EL (cell line): ENCODE measurements around the gene SIAH3.

Experiments
- DNase-seq: peaks from one replicate; pipeline ENCODE4 v3.0.0-alpha.2; 2016

Gene SIAH3

GRCh38 chr13:45861322-45861721 is 9.8 kb upstream of the SIAH3 start:
- DNase-seq: peak; percentile 29

DNA sequence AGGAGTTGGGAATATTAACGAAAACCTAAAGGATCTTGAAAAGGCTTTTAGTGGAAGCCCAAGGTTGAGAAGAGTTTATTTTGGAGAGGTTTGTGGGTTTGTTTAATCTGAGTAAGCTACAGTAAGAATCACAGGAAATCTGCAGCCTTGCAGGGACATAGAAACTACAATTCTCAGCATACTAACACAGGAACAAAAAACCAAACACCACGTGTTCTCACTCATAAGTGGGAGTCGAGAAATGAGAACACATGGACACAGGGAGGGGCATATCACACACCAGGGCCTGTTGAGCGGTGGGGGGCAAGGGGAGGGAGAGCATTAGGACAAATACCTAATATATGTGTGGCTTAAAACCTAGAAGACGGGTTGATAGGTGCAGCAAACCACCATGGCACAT is 8.7 kb upstream of the SIAH3 start:
- no peak for DNase-seq

GRCh38 chr13:45859705-45860104 is 8.2 kb upstream of the SIAH3 start:
- DNase-seq: no peak

DNA sequence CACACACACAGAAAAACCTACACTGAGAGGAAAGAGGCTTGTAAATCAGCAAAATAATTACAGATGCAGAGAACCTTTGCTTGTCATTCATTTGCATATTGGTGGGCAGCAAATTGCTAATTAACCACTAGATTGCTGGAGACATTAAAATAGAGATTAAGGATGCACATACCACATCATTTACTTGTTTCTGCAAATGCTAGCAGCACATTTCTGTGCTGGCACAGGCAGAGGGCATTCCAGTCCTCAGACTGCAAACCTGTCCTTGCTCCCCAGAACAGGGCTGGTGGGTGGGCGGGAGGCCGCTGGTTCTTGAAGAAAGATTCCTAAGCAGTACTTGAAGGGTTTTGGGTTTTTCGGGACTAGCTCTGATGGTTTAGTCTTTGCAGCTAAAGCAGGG is 941 bp upstream of the SIAH3 start:
- no peak for DNase-seq

DNA sequence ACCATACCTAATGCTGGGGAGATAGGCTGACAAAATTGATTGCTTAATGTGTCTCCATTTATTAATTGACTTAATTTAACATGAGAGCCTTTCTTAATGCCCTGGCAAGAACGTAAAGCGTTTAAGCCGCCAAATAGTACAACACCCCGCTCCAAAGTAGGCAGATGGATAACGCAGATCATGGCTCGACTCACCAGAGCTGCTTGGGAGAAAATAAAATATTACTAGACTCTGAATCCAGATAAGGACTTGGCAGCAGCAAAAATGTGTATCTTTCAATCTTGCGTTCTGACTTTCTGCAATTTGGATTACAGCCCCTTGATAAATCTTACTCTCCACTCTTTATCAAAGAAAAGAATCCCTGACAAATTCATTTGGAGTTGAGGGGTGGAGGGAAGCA is 403 bp upstream of the SIAH3 start:
- no peak for DNase-seq

GRCh38 chr13:45850027-45850613 is 1.4 kb downstream of the SIAH3 start:
- no peak for DNase-seq

GRCh38 chr13:45849408-45849807 is 2.1 kb downstream of the SIAH3 start:
- no peak for DNase-seq

DNA sequence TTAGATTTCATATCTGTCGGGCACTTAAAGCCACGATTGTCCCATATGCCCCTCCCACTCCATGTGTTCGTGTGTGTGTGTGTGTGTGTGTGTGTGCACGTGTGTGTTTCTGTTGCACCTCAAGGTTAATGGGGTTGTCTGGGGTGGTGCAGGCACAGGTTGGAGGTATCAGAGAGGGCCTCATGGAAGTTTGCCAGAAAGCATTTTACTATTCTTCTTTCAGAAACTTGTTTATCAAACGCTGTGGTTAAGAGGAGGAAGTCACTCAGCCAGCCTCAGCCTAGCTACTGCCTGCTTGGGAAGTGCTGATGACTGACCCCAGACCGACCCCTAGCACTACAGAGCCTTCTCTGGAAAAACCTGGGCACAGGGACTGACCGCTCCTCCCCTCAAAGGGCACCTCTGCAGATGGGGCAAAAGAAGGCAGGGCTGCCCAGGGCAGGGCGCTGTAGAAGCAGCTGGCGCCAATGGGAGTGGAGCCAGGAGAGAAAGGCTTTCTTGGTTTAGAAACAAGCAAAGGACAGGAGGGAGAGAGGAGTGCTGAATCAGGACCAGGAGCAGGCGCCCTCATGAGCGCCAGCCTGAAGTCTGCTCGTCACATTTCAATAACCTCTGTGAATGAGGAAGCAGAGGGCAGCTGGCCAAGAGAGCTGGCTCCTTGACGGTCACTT is 3.9 kb downstream of the SIAH3 start:
- no peak for DNase-seq

GRCh38 chr13:45846681-45847080 is 4.9 kb downstream of the SIAH3 start:
- no peak for DNase-seq

- no peak for DNase-seq
Measured at GRCh38 chr13:45838171-45838745, 13.3 kb downstream of the SIAH3 start.

DNA sequence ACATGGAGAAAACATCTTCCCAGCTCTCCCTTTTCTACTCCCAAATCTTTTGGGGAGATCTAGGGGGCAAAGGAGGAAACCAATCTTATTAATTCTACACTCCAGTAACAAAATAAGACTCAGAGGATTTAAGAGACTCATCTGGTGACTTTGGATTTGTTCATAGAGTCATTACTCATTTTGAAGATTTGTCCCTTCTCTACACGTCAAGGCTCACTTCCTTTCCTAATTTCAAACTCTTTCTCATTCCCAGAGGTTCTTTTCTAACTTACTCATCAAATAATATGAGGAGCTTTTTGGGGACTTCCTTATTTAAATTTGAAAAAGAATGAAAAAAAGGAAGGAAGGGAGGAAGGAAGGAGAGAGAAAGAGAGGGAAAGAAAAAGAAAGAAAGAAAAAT is 14.4 kb downstream of the SIAH3 start:
- DNase-seq: no peak

DNA sequence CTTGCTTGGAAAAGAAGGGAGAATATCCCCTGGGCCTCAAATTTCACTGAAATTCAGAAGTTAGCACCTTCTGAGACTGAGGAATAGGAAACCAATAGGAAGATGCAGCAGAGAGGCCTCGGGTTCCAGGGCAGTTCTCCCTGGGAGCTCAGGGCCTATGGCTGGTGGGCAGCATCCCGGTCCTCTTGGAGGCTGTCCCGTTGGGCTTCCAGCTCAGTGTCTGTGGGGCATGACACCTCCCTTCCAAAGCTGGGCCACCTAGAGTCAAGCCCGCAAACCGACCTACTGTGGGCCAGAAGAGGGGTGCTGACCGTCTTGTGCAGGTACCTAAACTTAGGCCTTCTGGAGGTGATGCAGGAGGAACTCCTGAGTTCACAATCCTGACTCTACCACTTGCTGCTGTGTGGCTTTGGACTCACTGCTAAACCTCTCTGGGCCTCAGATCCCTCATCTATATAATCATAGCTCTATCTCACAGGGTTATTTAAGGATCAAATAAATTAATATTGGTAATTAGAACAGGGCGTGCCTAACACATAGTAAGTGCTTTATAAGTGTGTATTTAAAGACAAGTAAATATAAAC is 17.1 kb downstream of the SIAH3 start:
- DNase-seq: no peak

DNA sequence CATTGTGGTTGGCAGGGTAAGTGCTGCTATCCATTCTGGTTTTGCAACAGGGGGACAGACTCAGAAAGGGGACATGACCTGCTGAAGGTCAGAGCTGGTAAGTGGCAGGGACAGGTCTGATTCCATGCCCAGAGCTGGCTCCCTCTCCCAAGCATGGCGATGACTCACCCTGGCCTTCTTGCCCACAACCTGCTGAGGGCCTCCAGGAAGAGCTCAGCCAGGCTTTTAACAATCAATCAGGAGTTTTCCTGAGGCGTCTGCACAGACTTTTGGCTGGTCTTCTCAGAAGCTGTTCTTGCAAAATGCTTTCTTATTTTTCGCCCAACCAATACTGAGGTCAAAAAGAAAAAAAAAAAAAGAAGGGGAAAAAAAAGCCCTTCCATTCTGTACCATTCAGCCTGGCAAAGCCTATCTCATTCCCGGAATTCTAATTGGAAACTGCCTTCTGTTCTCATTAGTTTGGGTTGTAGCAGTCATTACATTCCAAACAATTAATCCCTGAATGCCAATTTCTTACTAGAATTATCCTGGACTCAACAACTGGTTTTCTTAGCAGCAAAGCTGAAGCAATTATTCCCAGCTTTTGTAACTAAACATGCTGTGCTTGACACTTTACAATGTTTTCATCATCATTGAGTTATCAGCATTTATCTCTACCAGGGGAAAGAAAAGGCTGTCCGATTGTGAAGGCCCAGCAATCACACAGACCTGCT is 17.7 kb downstream of the SIAH3 start:
- peak; percentile 51 for DNase-seq

DNA sequence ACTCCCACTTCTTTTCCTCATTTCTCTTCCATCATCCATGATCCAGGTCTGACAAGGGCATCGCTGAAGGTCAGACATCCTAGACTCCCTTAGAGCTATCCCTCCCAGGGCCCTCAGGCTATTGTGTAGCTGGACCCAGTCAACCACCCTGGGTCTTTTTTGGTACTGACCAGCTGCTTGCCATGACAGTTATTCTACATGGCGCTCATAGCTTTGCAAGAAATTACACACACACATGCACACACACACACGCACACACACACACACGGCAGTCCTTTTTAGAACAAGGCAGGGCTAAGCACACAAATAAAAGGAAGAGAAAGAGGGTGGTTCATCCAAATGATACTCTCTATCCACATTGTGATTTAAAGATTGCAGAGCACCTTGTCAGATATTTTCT is 18.3 kb downstream of the SIAH3 start:
- no peak for DNase-seq

DNA sequence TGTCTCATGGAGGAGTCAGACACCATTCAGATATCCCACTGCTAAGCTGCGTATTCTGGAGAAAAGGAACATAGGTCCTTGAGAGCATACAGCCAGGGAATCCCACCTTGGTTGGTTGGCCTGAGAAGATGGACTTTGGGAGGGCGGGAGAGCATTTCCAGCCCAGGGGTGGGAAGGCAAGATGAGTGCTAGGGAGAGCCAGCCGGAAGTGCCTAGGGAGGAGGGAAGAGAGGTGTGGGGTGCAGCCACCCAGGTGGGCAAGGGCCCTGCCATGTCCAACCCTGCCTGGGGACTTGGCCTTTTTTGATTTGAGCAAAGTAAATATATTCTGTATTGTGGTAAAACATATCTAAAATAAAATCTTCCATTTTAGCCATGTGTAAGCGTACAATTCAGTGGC is 19.7 kb downstream of the SIAH3 start:
- no peak for DNase-seq

- no peak for DNase-seq
Measured at GRCh38 chr13:45830121-45830520, 21.4 kb downstream of the SIAH3 start.

DNA sequence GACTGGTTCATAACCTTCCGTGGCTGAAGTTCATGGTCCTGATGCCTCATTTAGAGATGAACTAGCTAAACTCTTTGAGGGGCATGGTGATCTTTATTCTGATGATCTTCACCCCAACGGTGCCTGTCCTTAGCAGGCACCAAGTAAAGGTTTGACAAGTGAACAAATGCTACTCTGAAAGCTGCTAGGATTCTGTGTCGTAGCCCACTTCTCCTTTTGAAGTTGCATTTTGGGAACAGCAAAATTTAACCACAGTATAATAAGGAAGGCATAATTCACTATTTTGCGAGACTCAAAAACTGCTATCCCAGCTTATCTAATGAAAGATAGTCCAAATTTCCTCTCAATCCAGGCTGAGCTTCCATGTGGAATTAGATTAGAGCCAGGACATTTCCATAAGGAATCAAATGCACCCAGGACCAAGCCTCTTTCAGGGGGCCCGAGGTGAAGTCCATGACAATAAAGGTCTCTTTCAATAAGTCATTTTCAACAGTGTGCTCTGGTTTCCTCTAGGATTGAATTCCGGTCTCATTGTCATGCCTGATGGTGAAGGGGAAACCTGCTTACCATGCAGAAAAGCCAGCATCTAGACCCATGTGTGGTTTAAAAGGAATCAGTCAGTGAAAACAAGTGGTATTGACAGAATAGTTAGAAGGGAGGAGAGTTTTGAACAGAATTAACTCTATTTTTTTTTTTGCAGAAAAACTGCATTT is 23.1 kb downstream of the SIAH3 start:
- no peak for DNase-seq

GRCh38 chr13:45827318-45827717 is 24.2 kb downstream of the SIAH3 start:
- DNase-seq: no peak

DNA sequence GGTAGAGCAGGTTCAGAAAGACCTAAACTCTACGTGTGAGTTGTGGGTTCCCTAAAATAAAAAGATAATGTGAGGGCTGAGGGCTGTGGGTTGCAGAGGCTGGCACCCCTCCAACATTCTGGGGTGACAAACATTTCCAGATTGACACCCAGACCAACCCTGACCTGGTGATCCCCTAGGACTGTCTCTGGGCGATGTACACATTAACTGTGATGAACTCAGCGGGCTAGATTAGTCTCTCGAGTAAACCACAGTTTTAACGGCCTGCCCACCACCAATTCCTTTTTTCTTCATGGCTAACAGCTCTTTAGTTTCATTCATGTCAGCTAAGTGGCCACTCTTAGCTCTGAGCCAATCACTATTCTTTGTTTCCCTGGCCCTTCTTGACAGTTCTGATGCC is 24.8 kb downstream of the SIAH3 start:
- DNase-seq: no peak

DNA sequence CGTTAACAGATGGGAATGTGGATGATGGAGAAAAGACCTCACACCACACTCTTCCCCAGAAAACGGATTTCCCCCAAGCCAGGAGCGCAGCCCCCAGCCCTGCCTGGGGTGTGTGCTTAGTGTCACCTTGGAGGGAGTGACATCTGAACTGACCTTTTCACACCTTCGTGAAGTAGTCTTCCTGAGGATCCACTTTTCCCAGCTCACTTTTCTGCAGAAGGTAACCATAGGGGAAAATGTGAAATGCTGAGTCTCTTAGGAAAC is 26.2 kb downstream of the SIAH3 start:
- no peak for DNase-seq

- DNase-seq: no peak
Measured at GRCh38 chr13:45823583-45823982, 28.0 kb downstream of the SIAH3 start.

GRCh38 chr13:45821811-45822210 is 29.7 kb downstream of the SIAH3 start:
- DNase-seq: no peak

DNA sequence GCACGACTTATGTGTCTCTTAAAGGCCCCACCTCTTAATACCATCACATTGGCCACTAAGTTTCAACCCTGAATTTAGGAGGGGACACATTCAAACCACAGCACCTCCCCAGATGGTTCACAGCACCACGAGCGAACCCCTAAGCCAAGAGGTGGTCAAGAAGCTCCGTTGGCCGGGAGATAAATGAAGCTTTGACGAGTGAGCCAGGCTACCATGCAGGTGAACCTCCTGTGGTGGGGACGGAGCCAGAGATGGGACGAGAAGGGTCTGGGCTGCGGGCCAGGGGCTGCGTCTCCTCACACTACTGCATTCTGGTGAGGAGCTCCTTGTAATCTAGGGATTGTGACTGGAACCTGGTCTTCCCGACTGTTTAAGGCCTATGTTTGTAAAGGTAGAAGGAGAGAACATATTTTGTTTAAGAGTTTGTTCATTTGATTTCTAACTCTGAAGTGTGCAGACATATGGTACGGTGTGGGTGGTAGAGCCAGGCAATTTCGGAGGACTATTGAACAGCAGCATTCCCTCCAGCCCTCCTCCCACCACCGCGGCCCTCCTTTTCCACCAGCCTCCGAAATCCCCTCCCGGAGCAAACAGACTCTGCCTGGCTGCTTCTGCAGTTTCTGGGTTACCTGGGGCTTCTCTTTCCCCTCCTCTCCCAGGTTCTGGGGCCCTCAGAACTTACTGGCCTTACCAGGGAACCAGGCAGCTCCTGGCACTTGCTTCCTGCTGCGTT is 31.3 kb downstream of the SIAH3 start:
- DNase-seq: no peak
